Subcutaneous preadipocyte (primary cell): ENCODE measurements around the gene SREBF1. TPM values are rescaled to one million over a fixed set of nuclear protein-coding genes. Genes with fewer than 3 reads are reported as not detected.

ENCODE experiments used
- small RNA-seq: library from RNA; depleted of rRNA; stranded (forward); fragments of <200 nt; gene quantifications from one replicate; pipeline ENCODE3, GENCODE V24; 2012
- total RNA-seq: library from RNA; depleted of rRNA; stranded (reverse); fragments of >200 nt; gene quantifications from 2 replicates; pipeline ENCODE4 v1.2.3, GENCODE V29; 2012

Gene SREBF1
- 104 and 124 TPM in 2 replicates for total RNA-seq

DNA sequence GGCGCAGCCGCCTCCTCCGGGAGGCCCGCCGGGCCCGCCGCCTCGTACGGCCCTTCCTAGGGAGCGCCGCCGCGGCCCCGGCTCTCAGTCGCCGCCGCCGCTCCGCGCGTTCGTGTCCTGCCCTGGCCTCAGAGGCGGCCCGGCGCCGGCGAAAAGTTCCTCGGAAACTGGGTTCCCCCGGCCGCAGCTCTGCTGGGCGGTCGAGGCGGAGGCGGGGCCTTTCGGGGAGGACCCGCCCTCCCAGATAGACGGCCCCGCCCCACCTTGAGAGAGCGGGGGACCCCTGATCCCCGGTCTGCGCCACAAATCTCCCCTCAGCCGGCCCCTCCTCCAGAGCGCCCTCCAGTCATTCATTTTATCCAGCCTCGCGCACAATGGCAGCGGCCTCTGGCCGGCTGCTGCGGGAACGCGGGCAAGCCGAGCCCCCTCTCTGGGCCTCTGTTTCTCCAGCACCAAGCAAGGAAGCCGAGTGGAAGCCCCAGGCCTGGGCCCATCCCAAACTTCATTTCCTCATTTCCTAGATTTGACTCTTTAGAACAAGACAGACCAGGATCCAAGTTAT lies at the start of gene SREBF1:
SREBF1 (minus strand) TSS at position 169 of the 562 bp plus-strand sequence. CDS start 169 bp downstream, outside the sequence.

Small RNA genes within 50 kb of the gene (small RNA-seq; reads per million reads assigned to genes)
- gene MIR33B (14.2 reads per million, percentile 96 among the genes with 10 or more reads in this experiment), gene MIR6777 (0.22 reads per million)

Other genes starting within 250 kb of the SREBF1 start
- 42.2 and 50.3 TPM in 2 replicates for gene PEMT, start 245.3 kb downstream of the SREBF1 start, total RNA-seq
- 5.9 and 9.4 TPM in 2 replicates for gene RAI1, start 155.5 kb downstream of the SREBF1 start, total RNA-seq
- 27.6 and 40.5 TPM in 2 replicates for gene TOM1L2, start 135.4 kb upstream of the SREBF1 start, total RNA-seq
- 0.37 and 0.39 TPM in 2 replicates for gene DRC3, start 135.9 kb upstream of the SREBF1 start, total RNA-seq
- gene ATPAF2, start 202.2 kb upstream of the SREBF1 start, total RNA-seq, result 16.6 and 20.6 TPM in 2 replicates
- gene GID4, start 202.4 kb upstream of the SREBF1 start, total RNA-seq, result 9.6 and 9.8 TPM in 2 replicates